ENCODE data around the gene CCSER1. TPM values are rescaled to one million over a fixed set of nuclear protein-coding genes. Genes with fewer than 3 reads are reported as not detected.
"Not testable (repeated sequence)": the region's sequence is repeated elsewhere in the genome, so short reads cannot be mapped to it uniquely, and the experiment has no call there.

The CCSER1 gene
- total RNA-seq, 4 donors from 2014 or later: 3.2 to 17.3 (median 10.2) TPM

- TF ChIP-seq CTCF (IDR thresholded peaks at IDR 0.05): no peak
- ATAC-seq (ENCODE audit: low FRiP score): no peak
- no peak for DNase-seq (ENCODE audit: low spot score)
Measured at GRCh38 chr4:90299373-90299772, 172.2 kb downstream of the CCSER1 start.

- DNase-seq (ENCODE audit: low spot score): no peak
- TF ChIP-seq CTCF (IDR thresholded peaks at IDR 0.05): no peak
- no peak for ATAC-seq (ENCODE audit: low FRiP score)
Measured at GRCh38 chr4:90306810-90307209, 179.6 kb downstream of the CCSER1 start.

GRCh38 chr4:90317140-90317539 lies 189.9 kb downstream of the CCSER1 start:
- not testable (repeated sequence) for ATAC-seq (ENCODE audit: low FRiP score); DNase-seq (ENCODE audit: low spot score)

- no peak for TF ChIP-seq CTCF (IDR thresholded peaks at IDR 0.05)
- peak; percentile 54 for ATAC-seq (ENCODE audit: low FRiP score)
Measured at GRCh38 chr4:90317785-90318184, 190.6 kb downstream of the CCSER1 start.

GRCh38 chr4:90318193-90318592 lies 191.0 kb downstream of the CCSER1 start:
- ATAC-seq (ENCODE audit: low FRiP score) (peak; percentile 77), DNase-seq (ENCODE audit: low spot score) (no peak)
- TF ChIP-seq CTCF (IDR thresholded peaks at IDR 0.05): no peak

More at GRCh38 chr4:90317785-90318184, 190.6 kb downstream of the CCSER1 start:
- no peak for DNase-seq (ENCODE audit: low spot score)

- TF ChIP-seq CTCF (IDR thresholded peaks at IDR 0.05): no peak
- ATAC-seq (ENCODE audit: low FRiP score) (no peak), DNase-seq (ENCODE audit: low spot score) (no peak)
Measured at GRCh38 chr4:90328558-90328957, 201.4 kb downstream of the CCSER1 start.

GRCh38 chr4:90330546-90330945 lies 203.4 kb downstream of the CCSER1 start:
- TF ChIP-seq CTCF (IDR thresholded peaks at IDR 0.05): no peak
- DNase-seq (ENCODE audit: low spot score): no peak
- ATAC-seq (ENCODE audit: low FRiP score): no peak

Measured in omental fat pad (tissue), 4 donors.